ENCODE measurements around the gene AKAP12. TPM values are rescaled to one million over a fixed set of nuclear protein-coding genes. Genes with fewer than 3 reads are reported as not detected.
A peak's percentile ranks its signal among the peaks of the same experiment; 100 is the strongest.

AKAP12 gene
- total and polyA plus RNA-seq, 7 donors = 2.5 to 13.1 (median 7.5) TPM

- H3K36me3 ChIP-seq (ENCODE audit: insufficient read depth in 1 of 2, low read depth in 1 of 2) = peaks cover 0 to 2% of the 10 kb centered on the region in 2 donors
- no peak for ATAC-seq
- H3K4me3 ChIP-seq = peak overlapping the region; percentile 97
- H3K27me3 ChIP-seq (ENCODE audit: insufficient read depth in 3 of 3, low read length in 2 of 3) = no peaks in the 10 kb centered on the region
- H3K4me1 ChIP-seq = peaks cover 40% of the 10 kb centered on the region
- DNase-seq = no peak
- intact Hi-C loops (cut with DNase I) = loop anchor here in 1 of 2 donors (5.0 kb wide), 1 partner anchor 59 kb away; the partner anchor contains the start of gene RMND1
- H3K9me3 ChIP-seq = no peaks in the 10 kb centered on the region
- peak overlapping the region; percentile 100 for H3K27ac ChIP-seq
- WGBS, 3 donors = 25 to 46% (median 30%) methylated on average over 4 of the region's 4 CpGs
- TF ChIP-seq, protein P1, sequence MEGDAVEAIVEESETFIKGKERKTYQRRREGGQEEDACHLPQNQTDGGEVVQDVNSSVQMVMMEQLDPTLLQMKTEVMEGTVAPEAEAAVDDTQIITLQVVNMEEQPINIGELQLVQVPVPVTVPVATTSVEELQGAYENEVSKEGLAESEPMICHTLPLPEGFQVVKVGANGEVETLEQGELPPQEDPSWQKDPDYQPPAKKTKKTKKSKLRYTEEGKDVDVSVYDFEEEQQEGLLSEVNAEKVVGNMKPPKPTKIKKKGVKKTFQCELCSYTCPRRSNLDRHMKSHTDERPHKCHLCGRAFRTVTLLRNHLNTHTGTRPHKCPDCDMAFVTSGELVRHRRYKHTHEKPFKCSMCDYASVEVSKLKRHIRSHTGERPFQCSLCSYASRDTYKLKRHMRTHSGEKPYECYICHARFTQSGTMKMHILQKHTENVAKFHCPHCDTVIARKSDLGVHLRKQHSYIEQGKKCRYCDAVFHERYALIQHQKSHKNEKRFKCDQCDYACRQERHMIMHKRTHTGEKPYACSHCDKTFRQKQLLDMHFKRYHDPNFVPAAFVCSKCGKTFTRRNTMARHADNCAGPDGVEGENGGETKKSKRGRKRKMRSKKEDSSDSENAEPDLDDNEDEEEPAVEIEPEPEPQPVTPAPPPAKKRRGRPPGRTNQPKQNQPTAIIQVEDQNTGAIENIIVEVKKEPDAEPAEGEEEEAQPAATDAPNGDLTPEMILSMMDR (IDR thresholded peaks at IDR 0.05) = no peak
Measured at GRCh38 chr6:151393410-151393809, 153.6 kb downstream of the AKAP12 start.

DNA sequence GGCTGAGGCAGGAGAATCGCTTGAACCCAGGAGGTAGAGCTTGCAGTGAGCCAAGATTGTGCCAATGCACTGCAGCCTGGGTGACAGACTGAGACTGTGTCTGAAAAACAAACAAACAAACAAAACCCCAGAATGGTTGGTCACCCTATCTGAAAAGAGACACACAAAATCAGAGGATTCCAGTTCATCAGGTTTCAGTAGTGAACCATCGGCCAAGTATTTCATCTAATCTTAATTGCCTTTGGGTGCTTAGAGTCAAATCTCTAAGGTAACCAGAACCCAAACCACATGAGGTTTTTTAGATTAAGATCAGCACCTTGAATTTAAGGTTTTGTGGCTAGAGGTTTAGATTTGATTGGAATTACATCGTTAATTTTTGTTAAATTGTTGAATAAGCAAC, 159.9 kb downstream of the AKAP12 start:
- DNase-seq = no peak
- no peak overlapping the region for H3K27ac ChIP-seq
- no peak for ATAC-seq
- H3K4me3 ChIP-seq = no peak overlapping the region
- H3K36me3 ChIP-seq (ENCODE audit: insufficient read depth in 1 of 2, low read depth in 1 of 2) = peaks cover 0 to 13% of the 10 kb centered on the region in 2 donors
- intact Hi-C loops (cut with DNase I) = no loop called here
- H3K4me1 ChIP-seq = peaks cover 22% of the 10 kb centered on the region
- TF ChIP-seq, protein P1 (IDR thresholded peaks at IDR 0.05) = no peak
- H3K9me3 ChIP-seq = no peaks in the 10 kb centered on the region
- 79 to 90% (median 85%) methylated on average over 3 of the region's 3 CpGs for WGBS, 3 donors
- H3K27me3 ChIP-seq (ENCODE audit: insufficient read depth in 3 of 3, low read length in 2 of 3) = no peaks in the 10 kb centered on the region

DNA sequence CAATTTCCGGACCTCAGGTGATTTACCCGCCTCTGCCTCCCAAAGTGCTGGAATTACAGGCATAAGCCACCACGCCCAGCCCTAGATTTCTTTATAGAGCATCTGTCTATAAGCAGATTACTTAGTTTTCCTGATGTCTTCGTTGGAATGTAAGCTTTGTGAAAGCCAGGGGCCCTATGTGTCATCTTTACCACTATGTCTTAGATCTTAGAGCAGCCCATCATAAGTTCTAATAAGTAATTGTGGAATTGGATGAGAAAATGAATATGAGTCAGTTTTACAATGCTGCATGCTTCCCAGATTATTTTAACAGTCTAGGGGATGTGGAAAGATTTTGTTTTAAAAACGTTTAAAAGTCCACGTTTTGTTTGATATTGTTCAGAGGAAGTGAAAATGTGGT, 160.7 kb downstream of the AKAP12 start:
- Histone ChIP-seq H3K9me3 (no peaks in the 10 kb centered on the region), H3K27ac (no peak overlapping the region), H3K4me1 (peaks cover 19% of the 10 kb centered on the region), H3K27me3 (ENCODE audit: insufficient read depth in 3 of 3, low read length in 2 of 3) (no peaks in the 10 kb centered on the region), H3K4me3 (no peak overlapping the region), H3K36me3 (ENCODE audit: insufficient read depth in 1 of 2, low read depth in 1 of 2) (peaks cover 0 to 21% of the 10 kb centered on the region in 2 donors)
- no peak for DNase-seq
- no peak for ATAC-seq
- TF ChIP-seq, protein P1 (IDR thresholded peaks at IDR 0.05) = no peak
- 77 to 88% (median 81%) methylated on average over 6 of the region's 6 CpGs for WGBS, 3 donors
- intact Hi-C loops (cut with DNase I) = no loop called here

DNA sequence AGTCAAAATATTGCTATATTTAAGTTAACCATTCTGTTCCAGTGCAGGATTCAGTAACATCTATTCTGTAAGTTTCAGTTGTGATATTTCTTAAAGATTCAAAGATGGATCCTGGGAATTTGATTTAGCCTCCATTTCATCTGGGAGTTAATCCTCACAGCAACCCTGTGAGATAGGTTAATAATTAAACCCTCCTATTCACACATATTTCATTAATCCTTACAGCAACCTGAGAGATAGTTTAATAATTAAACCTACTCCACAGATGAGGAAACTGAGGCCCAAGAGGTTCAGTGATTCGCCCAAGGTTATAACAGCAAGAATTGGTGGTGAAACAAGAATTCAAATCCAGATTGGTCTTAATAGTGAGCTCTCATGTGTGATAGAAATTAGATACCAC, 162.5 kb downstream of the AKAP12 start:
- ATAC-seq = no peak
- Histone ChIP-seq H3K27ac (no peak overlapping the region), H3K4me1 (peaks cover 15% of the 10 kb centered on the region), H3K27me3 (ENCODE audit: insufficient read depth in 3 of 3, low read length in 2 of 3) (no peaks in the 10 kb centered on the region), H3K4me3 (no peak overlapping the region), H3K36me3 (ENCODE audit: insufficient read depth in 1 of 2, low read depth in 1 of 2) (peaks cover 0 to 33% of the 10 kb centered on the region in 2 donors), H3K9me3 (no peaks in the 10 kb centered on the region)
- no peak for DNase-seq
- intact Hi-C loops (cut with DNase I) = no loop called here
- TF ChIP-seq, protein P1 (IDR thresholded peaks at IDR 0.05) = no peak
- 92 to 100% (median 95%) methylated on average over 1 of the region's 1 CpG for WGBS, 3 donors

- Histone ChIP-seq H3K36me3 (ENCODE audit: insufficient read depth in 1 of 2, low read depth in 1 of 2) (peaks cover 0 to 35% of the 10 kb centered on the region in 2 donors), H3K27me3 (ENCODE audit: insufficient read depth in 3 of 3, low read length in 2 of 3) (no peaks in the 10 kb centered on the region), H3K4me3 (no peak overlapping the region), H3K9me3 (no peaks in the 10 kb centered on the region), H3K4me1 (peaks cover 13% of the 10 kb centered on the region), H3K27ac (no peak overlapping the region)
- intact Hi-C loops (cut with DNase I) = no loop called here
- TF ChIP-seq, protein P1 (IDR thresholded peaks at IDR 0.05) = no peak
- 78 to 96% (median 83%) methylated on average over 4 of the region's 4 CpGs for WGBS, 3 donors
- DNase-seq (no peak), ATAC-seq (no peak)
Measured at GRCh38 chr6:151403919-151404308, 164.1 kb downstream of the AKAP12 start.
